HG03439 (cell line): ENCODE results near the gene RABGAP1L.
"Not testable (repeated sequence)": the region's sequence is repeated elsewhere in the genome, so short reads cannot be mapped to it uniquely, and the experiment has no call there.

ENCODE experiments used
- ATAC-seq: cut with Tn5 transposase; IDR thresholded peaks from one replicate; pipeline ENCODE4 v1.9.1; 2021; ENCODE audit warnings: mild to moderate bottlenecking, moderate library complexity; ENCODE audit not compliant: unreplicated experiment

Gene RABGAP1L

DNA sequence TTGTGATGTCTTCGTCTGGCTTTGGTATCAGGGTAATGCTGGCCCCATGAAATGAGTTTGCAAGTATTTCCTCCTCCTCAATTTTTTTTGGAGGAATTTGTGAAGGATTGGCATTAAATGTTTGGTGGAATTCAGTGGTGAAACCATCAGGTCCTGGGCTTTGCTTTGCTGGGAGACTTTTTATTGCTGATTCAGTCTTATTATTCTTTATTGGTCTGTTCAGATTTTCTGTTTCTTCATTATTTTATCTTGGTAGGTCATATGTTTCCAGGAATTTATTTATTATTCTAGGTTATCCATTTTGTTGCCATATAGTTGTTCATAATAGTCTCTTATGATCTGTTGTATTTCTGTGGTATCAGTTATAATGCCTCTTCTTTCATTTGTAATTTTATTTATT is 126.7 kb downstream of the RABGAP1L start:
- no peak for ATAC-seq

DNA sequence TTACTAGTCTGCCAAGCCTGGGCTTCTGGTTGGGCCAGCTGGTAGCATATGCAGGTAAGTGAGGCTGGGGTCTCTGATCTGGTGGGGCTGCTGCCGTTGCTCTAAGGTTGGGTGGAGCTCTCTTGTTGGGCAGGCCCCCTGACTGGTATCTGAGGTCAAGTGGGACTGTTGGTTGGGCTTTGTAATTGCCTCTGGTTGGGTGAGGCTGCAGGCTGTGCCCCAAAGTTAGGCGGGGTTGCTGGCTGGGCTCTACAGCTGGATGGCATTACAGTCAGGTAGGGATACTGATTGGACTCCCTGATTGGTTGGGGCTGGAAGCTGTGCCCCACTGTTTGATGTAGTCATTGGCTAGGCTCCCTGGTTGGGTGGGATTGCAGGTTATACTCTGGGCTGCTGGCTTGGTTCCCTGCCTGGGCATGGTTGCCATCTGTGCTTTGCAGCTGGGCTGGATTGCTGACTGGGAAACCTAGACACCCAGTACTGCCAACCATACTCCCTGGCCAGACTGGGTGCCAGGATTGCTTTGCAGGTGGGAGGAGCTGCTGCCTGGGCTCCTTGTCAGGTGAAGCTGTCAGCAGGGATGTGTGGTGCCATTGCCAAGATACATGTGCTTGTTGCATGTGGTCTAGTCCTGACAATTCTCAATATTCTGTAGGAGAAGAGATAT is 130.5 kb downstream of the RABGAP1L start:
- no peak for ATAC-seq

DNA sequence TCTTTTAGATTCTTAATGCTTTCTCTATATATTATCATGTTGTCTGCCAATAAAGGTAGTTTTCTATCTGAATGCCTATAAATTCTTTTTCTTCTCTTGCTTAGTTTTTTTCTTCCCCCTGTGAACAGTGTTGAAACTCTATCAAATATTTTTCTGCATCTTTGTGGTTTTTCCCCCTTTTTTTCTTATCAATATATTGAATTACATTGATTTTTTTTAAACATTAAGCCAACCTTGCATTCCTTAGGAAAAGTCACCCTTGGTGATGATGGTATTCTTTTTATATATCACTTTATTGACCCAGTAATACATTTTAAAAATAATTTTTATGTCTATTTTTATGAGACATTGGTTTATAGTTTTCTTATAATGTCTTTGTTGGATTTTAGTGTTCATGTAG is 131.7 kb downstream of the RABGAP1L start:
- no peak for ATAC-seq

DNA sequence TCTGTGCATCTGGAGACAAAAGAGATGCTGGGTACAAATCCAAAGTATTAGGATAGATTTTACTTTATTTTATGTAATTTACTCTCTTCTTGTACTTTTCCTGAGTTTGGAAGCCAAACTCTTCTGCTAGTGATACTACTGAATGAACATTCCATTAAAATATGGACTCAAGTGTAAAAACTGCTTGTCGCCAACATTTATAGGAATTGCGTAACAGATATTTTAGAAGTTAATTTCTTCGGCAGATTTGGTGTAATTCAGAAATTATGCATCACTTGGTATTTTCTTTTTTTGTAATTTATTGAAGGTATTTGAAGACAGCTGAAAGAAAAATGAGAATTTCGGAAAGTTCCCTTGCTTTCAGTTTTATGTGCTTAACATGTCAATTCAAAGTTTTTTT is 137.0 kb downstream of the RABGAP1L start:
- ATAC-seq: no peak

DNA sequence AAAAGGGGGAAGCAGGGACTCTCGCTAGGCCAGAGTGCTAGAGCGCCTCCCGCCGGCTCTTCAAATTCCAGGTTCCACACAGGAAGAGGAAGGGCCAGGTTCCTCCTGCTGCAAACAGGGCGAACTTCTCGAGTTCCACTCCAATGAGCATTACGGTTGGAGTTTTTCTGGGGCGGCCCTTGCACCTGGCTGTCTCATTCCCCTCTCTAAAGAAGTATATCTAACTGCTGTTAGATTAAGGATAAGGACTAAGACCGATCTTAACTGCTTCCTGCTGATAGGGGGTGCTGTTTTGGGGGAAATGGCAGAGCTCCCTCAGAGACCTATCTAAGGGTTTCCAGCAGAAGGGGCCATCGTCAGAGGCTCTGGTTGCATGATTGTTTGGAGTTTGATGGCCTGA is 138.0 kb downstream of the RABGAP1L start:
- no peak for ATAC-seq

DNA sequence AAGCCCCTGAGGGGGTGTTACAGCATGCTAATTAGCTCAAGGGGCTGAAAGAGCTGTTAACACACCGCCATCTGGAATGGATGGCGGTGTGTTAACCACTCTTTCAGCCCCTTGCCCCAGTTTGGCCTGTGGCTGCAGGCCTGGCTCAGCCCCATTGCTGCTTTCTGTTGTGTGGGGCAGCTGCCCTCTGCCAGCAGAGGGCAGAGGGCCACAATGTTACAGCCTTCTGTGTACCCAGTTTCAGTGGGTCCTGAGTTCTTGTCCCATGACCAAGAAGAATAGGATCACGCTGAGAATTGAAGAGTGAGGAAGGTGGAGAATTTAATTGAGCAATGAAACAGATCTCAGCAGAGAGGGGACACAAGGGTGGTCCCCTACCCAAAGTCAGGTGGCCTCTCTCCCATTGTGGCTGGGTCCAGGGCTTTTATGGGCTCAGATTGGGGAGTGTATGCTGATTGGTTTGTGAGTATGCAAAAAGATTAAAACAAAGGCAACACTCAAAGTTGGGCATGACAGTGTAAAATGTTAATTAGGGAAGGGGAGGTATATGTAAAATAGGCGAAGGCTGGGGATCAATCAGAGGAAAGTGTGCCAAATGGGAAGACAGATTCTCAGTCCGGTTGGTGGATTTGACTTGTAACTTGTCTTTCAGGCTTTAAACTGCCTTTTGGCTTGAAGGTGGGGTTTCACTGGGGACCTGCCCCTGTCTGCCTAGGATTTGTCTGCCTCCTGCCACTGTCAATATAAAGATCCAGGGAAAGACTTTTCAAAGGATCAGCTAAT is 142.2 kb downstream of the RABGAP1L start:
- no peak for ATAC-seq

DNA sequence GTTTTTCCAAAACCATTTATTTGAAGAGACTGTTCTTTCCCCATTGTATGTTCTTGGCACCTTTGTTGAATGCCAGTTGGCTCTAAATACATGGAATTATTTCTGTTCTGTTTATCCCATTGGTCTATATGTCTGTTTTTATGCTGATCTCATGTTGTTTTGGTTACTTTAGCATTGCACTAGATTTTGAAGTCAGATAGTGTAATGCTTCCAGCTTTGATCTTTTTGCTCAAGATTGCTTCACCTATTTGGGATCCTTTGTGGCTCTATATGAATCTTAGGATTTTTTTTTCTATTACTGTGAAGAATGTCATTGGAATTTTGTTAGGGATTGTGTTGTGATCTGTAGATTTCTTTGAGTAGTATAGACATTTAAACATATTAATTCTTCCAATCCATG is 149.3 kb downstream of the RABGAP1L start:
- ATAC-seq: no peak

DNA sequence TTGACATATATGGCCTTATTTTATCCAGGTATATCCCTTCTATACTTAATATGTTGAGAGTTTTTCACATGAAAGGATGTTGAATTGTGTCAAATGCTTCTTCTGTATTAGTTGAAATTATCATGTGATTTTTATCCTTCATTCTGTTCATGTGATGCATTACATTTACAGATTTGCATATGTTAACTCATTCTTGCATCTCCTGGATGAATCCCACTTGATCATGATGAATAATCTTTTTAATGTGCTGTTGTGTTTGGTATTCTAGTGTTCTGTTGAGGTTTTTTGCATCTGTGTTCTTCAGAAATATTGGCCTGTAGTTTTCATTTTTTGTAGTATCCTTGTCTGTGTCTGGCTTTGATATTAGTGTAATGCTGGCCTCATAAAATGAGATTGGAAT is 150.2 kb downstream of the RABGAP1L start:
- ATAC-seq: no peak

DNA sequence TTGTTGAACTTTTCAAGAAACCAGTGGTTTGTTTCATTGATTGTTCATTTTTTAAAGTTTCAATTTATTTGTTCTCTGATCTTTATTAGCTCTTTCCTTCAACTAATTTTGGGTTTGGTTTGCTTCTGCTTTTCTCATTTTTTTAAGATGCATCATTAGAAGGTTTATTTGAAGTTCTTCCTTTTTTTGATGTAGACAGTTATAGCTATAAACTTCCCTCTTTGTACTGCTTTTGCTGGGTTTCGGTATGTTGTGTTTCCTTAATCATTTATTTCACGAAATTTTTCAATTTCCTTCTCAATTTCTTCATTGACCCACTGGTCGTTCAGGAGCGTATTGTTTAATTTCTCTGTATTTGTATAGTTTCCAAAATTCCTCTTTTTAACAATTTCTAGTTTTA is 155.1 kb downstream of the RABGAP1L start:
- ATAC-seq: no peak

DNA sequence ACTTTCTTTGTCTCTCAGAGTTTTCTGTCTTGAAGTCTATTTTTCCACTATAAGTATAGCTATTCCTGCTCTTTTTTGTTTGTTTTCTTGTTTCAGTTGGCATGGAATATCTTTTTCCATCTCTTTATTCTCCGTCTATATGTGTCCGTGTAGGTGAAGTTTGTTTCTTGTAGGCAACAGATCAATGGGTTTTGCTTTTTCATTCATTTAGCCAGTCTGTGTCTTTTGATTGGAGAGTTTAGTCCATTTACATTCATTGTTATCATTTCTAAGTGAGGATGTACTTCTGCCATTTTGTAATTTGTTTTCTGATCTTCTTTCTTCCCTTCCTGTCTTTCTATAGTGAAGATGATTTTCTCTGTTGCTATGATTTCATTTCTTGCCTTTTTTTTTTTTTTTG is 155.9 kb downstream of the RABGAP1L start:
- no peak for ATAC-seq

DNA sequence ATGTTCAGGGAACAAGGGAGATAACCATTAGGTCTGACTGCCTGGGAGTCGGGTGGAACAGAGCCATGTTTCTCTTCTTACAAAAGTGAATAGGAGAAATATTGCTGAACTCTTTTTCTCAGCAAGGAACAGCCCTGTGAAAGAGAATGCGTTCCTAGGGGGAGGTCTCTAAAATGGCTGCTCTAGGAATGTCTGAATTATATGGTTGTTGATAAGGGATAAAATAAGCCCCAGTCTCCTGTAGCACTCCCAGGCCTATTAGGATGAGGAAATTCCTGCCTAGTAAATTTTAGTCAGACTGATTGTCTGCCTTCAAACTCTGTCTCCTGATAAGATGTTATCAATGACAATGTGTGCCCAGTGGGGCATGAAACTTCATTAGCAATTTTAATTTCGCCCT is 161.6 kb downstream of the RABGAP1L start:
- ATAC-seq: not testable (repeated sequence)

DNA sequence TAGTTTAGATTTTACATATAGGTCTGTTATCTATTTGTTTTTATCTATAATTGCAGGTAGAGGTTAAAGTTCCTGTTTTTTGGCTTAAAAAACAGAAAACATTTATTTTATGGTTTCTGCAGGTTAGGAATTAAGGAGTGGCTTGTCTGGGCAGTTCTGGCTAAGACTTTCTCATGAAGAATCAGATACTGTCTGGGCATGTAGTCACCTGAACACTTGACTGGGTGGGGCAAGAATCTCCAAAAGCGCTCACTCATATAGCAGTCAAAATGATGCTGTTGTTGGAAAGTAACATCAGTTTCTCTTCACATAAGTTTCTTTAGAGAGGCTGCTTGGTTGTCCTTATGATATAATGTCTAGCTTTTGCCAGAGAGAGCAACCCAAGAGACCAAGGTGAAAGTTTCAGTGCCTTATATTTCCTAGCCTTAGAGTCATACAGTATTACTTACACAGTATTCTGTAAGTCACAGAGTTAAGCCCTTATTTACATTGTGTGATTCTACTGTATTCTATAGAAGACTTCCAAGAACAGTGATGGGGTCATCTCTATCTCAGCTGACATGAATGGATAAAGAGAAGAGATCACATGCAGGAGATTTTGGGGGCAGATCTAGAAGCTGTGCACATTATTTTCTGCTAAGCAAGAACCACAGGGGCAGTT is 163.0 kb downstream of the RABGAP1L start:
- ATAC-seq: no peak

DNA sequence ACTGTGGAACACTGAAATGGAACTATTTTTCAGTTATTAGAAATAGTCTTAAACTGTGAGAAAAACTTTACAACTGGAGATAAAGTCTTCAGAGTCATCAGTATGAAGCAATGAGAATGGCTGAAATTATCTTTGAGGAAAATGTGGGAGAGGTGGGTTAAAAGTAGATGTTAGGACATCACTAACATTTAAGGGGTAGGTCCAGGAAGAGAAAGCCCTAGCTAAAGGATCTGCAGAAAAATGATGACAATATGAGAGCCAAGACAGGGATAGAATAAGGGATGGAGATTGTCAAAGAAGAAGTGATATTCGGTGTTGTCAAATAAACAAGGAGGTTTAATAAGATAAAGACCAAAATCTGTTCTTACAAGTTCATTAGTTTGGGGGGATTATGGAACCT is 165.2 kb downstream of the RABGAP1L start:
- no peak for ATAC-seq

DNA sequence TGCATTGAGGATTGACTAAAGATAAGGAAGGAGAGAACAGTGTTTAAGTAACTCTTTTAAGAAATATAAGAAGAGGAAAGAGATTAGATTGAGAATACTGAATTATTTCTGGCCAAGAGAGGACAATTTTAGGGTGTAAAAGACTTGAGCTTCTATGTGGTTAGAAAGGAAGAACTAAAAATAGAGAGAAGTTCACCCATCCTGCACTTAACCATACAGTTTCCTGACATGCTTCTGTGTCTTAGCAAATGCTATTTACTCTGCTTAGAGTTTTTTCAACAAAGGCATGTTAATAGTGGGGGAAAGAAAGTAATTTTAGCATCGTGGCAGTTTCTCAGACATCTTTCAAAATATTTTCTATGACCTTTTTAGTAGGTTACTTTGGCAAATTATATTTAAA is 165.6 kb downstream of the RABGAP1L start:
- no peak for ATAC-seq

DNA sequence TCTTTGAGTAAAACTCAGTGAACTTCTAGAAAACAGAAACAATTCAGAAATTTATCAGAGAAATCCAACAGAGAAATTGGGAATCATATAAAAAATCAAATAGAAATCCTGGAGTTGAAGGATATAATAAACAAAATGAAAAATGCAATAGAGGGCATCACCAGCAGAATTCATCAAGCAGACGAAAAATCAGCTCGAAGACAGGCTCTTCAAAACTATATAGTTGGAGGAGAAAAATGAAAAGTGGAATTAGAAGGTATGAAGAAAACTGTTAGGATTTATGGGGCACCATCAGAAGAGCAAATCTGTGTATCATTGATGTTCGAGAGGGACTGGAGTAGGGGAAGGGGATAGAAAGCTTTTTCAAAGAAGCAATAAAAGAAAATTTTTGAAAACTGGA is 167.0 kb downstream of the RABGAP1L start:
- no peak for ATAC-seq

DNA sequence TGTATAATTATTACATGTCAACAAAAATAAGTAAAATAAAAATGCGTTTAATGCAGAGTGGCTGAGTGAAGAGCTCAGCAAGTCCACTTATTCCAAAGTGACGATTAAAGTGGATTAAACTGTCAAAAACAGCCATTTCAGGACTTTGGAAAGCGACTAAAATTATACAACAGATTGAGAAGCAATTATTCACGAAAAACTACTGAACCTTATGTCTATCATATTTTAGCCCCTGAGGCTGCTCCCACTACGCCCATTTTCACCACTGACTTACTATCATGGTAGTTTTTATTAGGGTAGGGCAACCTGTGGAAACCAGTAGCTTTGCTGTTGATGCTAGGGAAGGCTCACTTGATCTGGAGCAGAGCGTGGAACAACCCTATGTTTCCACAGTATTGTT is 174.1 kb downstream of the RABGAP1L start:
- no peak for ATAC-seq

DNA sequence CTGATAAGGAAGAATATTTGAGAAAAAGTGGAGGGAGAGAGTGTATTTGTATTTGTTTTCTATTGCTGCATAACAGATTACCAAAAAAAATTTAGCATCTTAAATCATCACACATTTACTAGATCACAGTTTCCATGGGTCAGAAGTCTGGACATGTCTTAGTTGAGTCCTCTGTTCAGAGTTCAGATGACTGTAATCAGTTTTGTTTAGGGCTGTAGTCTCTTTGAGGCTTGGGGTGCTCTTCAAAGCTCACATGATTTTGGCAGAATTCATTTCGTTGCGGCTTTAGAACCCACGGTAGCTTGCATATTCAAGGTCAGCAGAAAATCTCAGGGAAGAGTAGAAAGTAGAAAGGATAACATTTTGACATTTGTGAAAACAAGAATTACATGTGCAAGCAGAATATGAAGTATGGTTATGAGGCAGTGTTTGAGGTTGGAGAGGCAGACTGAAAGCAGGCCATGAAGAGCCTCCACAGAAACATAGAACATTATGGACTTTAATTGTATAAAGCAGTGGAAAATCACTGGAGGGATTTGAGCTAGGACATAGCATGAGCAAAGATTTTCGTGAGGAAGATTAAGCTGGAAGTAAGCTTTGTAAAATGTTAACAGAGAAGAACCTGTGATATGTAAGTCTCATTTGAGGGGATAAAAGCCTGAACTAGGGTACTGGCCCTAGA is 177.8 kb downstream of the RABGAP1L start:
- no peak for ATAC-seq

DNA sequence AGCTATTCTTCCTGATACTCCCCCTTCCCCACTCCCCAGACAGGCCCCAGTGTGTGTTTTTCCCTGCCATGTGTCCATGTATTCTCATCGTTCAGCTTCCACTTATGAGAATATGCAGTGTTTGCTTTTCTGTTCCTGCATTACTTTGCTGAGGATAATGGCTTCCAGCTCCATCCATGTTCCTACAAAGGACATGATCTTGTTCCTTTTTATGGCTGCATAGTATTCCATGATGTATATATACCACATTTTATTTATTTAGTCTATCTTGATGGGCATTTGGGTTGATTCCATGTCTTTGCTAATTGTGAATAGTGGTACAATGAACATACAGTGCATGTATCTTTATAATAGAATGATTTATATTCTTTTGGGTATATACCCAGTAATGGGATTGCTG is 181.1 kb downstream of the RABGAP1L start:
- ATAC-seq: not testable (repeated sequence)

DNA sequence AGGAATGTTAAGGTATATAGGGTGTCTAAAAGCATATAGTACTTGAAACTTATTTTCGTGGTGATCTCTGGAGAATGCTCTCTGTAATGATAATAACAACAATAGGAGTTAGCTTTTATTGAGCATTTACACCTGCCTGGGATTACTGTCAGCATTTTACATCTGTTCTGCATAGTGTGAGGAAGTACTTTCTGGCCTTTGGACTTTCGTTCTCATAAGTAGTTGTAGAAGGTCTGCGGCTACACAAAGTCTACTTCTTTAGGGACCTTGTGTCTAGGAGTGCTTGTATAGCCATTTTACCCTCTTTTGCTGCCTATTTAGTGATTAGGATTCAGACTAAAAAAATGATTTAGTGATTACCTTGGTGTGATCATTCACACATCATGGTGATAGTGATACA is 184.8 kb downstream of the RABGAP1L start:
- ATAC-seq: no peak

DNA sequence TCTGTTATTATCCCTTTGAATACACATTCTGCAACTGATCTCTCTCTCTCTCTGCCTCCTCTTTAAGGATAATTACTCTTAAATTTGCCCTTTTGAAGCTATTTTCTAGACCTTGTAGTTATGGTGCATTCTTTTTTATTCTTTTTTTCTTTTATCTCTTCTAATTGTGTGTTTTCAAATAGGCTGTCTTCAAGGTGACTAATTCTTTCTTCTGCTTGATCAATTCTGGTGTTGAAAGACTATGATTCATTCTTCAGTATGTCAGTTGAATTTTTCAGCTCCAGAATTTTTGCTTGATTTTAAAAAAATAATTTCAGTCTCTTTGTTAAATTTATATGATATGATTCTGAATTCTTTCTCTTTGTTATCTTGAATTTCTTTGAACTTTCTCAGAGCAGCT is 192.8 kb downstream of the RABGAP1L start:
- ATAC-seq: no peak

DNA sequence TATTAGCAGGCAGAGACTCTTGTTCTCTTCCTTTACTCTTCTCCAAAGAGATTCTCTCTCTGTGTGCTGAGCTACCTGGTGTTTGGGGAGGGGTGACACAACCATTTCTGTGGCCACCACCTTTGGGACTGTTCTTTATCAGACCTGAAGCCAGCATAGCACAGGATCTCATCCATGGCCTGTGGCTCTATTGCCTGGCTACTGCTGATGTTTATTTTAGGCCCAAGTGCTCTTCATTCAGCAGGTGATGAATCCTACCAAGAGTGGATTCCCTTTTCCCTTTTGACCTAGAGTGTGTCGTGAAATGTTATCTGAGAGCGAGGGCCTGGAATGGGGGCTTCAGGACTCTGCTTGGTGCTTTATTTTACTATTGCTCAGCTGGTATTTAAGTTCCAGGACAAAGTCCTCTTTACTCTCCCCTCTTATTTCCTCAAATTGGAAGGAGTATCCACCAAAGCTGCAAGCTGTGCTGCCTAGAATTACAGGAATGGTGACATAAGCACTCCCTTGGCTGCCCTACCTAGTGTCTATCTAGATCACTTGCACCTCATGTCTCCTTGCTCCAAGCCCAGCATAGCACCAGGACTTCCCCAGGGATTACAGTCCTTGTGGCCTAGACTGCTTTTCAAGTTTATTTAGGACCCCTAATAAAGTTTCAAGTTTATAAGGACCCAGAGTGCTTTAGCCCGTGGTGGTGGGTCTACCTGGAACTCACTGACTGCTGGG is 193.7 kb downstream of the RABGAP1L start:
- no peak for ATAC-seq
